ENCODE data around the gene RASA2. TPM values are rescaled to one million over a fixed set of nuclear protein-coding genes. Genes with fewer than 3 reads are reported as not detected.

RASA2 gene
- total RNA-seq, 4 donors from 2014 or later = 12.0 to 45.5 (median 23.3) TPM

DNA sequence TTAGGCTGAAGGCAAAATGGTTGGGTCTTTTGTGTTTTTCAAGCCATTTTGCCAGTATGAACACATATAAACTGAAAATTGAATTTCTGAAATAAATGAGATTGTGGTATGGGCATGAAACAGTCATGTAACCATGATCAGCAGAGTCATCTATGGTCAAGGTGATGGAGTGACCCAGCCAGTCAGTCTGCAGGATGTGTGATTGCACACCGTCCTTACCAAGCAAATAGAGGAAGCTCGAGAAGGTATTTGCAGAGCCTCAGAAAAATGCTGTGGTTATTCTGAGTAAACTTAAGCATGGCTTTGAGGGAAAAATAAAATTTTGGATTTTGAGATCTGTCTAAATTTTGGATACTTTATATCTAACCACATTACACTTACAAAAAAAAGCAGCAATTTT lies 155.4 kb downstream of the RASA2 start:
- no peak for DNase-seq
- peaks cover 0 to 3% of the 10 kb centered on the region in 2 donors for H3K4me1 ChIP-seq
- no peak overlapping the region for H3K4me3 ChIP-seq (replicated peaks in 1 of 3)
- 75 to 77% methylated on average over 2 of the region's 2 CpGs for WGBS, 2 donors
- TF ChIP-seq POLR2A (IDR thresholded peaks at IDR 0.05) = no peak
- TF ChIP-seq, protein P1, sequence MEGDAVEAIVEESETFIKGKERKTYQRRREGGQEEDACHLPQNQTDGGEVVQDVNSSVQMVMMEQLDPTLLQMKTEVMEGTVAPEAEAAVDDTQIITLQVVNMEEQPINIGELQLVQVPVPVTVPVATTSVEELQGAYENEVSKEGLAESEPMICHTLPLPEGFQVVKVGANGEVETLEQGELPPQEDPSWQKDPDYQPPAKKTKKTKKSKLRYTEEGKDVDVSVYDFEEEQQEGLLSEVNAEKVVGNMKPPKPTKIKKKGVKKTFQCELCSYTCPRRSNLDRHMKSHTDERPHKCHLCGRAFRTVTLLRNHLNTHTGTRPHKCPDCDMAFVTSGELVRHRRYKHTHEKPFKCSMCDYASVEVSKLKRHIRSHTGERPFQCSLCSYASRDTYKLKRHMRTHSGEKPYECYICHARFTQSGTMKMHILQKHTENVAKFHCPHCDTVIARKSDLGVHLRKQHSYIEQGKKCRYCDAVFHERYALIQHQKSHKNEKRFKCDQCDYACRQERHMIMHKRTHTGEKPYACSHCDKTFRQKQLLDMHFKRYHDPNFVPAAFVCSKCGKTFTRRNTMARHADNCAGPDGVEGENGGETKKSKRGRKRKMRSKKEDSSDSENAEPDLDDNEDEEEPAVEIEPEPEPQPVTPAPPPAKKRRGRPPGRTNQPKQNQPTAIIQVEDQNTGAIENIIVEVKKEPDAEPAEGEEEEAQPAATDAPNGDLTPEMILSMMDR (IDR thresholded peaks at IDR 0.05) = no peak
- intact Hi-C loops (cut with DNase I) = no loop called here
- H3K36me3 ChIP-seq = no peaks in the 10 kb centered on the region
- no peaks in the 10 kb centered on the region for H3K9me3 ChIP-seq
- H3K27me3 ChIP-seq = no peaks in the 10 kb centered on the region
- no peak overlapping the region for H3K27ac ChIP-seq

DNA sequence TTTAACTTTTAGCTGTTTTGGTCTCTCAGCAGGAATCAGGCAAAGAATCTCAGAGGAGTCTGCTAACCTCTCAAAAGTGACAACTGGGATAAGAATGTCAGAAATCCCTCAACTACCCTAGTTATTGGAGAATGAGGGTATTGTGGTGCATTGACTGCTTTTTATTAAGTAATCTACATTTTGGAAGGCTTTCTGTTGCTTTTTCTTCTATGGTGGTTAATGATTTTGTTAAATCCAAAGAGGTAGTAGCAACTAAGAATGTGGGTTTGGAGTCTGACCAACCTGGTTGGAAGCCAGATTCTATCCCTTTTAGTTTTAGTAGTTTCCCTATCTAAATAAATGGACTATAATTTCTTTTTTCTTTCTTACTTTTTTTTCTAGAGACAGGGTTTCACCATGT lies 156.6 kb downstream of the RASA2 start:
- DNase-seq = peak in 1 of 2 donors; percentile 11
- intact Hi-C loops (cut with DNase I) = no loop called here
- H3K27ac ChIP-seq = no peak overlapping the region

DNA sequence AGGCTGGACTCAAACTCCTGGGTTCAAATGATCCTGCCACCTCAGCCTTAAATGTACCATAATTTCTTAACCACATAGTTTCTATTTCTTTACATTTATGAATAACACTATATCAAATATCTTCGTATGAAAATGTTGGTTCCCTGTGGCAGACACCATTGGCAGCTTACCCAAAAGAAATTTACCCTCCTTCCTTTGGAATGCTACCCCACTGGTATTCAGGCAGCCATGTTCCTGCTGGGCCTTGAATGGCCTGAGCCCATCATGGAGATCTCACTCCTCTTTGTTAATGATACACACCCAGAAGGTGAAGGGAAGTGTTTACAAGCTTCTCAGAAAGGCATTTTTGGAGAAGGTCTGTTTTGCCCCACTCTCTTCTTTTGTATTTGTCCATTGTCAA lies 157.0 kb downstream of the RASA2 start:
- peaks cover 0 to 3% of the 10 kb centered on the region in 2 donors for H3K4me1 ChIP-seq
- no peak for DNase-seq
- H3K27me3 ChIP-seq = no peaks in the 10 kb centered on the region
- WGBS, 2 donors = 68 to 97% methylated on average over 1 of the region's 1 CpG
- H3K27ac ChIP-seq = no peak overlapping the region
- no peak overlapping the region for H3K4me3 ChIP-seq (replicated peaks in 1 of 3)
- H3K9me3 ChIP-seq = no peaks in the 10 kb centered on the region
- TF ChIP-seq POLR2A (IDR thresholded peaks at IDR 0.05) = no peak
- TF ChIP-seq, protein P1 (IDR thresholded peaks at IDR 0.05) = no peak
- intact Hi-C loops (cut with DNase I) = no loop called here
- H3K36me3 ChIP-seq = no peaks in the 10 kb centered on the region

More for the DNA sequence above, 156.6 kb downstream of the RASA2 start:
- TF ChIP-seq, protein P1 (IDR thresholded peaks at IDR 0.05) = no peak
- TF ChIP-seq POLR2A (IDR thresholded peaks at IDR 0.05) = no peak
- H3K36me3 ChIP-seq = no peaks in the 10 kb centered on the region
- H3K4me1 ChIP-seq = peaks cover 0 to 3% of the 10 kb centered on the region in 2 donors
- H3K9me3 ChIP-seq = no peaks in the 10 kb centered on the region
- no peaks in the 10 kb centered on the region for H3K27me3 ChIP-seq
- H3K4me3 ChIP-seq (replicated peaks in 1 of 3) = no peak overlapping the region

DNA sequence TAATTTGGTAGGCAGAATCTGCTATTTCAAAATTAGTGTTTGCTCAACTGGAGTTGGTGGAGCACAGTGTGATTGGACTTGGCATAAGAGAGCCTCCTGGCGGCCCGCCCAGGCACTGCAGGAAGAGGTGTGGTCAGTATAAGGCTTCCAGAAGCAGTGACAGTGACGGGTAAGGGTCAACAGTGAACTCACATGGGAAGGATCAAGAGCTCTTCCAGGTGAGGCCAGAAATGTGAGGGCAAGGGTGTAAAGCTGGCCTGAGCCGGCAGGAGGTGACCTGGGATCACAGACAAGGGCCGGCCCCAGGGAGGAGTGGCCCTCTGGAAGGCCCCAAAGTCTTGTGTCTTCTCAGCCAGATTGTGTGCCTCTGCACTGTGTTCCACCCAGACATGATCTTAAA lies 158.1 kb downstream of the RASA2 start:
- 36 to 40% methylated on average over 5 of the region's 5 CpGs for WGBS, 2 donors
- DNase-seq = peak; percentile 61 to 69
- intact Hi-C loops (cut with DNase I) = no loop called here

DNA sequence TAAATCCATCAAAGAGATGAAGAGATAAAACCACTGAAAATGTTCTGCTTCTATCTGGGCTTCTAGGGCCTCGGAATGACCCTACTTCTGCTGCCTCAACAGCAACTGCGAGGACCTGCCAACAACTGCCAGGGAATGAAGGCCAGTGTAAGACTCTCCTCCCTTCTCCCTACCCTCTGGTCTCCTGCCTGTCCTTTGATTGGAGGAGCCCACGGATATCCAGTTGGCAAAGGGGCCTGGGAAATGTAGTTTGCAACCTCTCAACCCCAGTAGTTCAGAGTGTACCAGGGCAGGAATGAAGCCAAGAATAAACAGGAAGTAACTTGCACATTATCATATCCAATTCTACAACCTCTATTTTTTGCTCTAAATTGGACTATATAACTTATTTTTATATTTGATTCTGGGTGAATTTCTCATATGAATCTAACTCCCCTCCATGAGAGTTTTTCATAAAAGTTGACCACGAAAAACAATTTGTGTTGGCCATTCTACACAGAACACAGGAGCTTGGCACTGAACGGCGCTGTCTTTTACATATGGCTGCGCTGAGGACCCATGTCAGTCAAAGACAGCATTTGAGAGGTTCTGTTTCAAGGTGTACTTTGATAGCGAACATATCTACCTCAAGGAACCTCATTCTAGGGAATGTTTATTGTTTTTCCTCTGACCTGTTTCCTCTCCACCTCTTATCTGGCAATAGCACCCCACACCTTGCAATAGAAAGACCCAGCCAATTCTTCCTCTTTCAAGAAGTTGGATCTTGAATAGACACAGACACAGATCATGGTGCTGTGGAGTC lies 160.1 kb downstream of the RASA2 start:
- Histone ChIP-seq H3K4me3 (replicated peaks in 1 of 3) (no peak overlapping the region), H3K36me3 (no peaks in the 10 kb centered on the region), H3K27ac (no peak overlapping the region), H3K4me1 (peaks cover 0 to 3% of the 10 kb centered on the region in 2 donors), H3K9me3 (no peaks in the 10 kb centered on the region), H3K27me3 (no peaks in the 10 kb centered on the region)
- 71 to 76% methylated on average over 8 of the region's 8 CpGs for WGBS, 2 donors
- DNase-seq = peak in 1 of 2 donors; percentile 27
- no peak for TF ChIP-seq POLR2A (IDR thresholded peaks at IDR 0.05)
- TF ChIP-seq, protein P1 (IDR thresholded peaks at IDR 0.05) = no peak
- intact Hi-C loops (cut with DNase I) = no loop called here

More for the DNA sequence above, 158.1 kb downstream of the RASA2 start:
- H3K36me3 ChIP-seq = no peaks in the 10 kb centered on the region
- H3K4me3 ChIP-seq (replicated peaks in 1 of 3) = no peak overlapping the region
- no peaks in the 10 kb centered on the region for H3K9me3 ChIP-seq
- H3K4me1 ChIP-seq = peaks cover 0 to 3% of the 10 kb centered on the region in 2 donors
- no peak for TF ChIP-seq POLR2A (IDR thresholded peaks at IDR 0.05)
- TF ChIP-seq, protein P1 (IDR thresholded peaks at IDR 0.05) = peak in 3 of 6 experiments; percentile 3 to 56 (median 31)
- H3K27ac ChIP-seq = no peak overlapping the region
- H3K27me3 ChIP-seq = no peaks in the 10 kb centered on the region
